GM21529 (cell line): ENCODE data around the gene MRPL44.
A peak's percentile ranks its signal among the peaks of the same experiment; 100 is the strongest.

Experiments used
- ATAC-seq: cut with Tn5 transposase; IDR thresholded peaks from one replicate; pipeline ENCODE4 v1.9.1; 2021; ENCODE audit not compliant: unreplicated experiment

Gene MRPL44

GRCh38 chr2:223957092-223957851 is at the start of gene MRPL44:
Gene MRPL44 (plus strand): TSS chr2:223957463. CDS start chr2:223957473, 10 bp downstream.
- peak; percentile 84 for ATAC-seq

DNA sequence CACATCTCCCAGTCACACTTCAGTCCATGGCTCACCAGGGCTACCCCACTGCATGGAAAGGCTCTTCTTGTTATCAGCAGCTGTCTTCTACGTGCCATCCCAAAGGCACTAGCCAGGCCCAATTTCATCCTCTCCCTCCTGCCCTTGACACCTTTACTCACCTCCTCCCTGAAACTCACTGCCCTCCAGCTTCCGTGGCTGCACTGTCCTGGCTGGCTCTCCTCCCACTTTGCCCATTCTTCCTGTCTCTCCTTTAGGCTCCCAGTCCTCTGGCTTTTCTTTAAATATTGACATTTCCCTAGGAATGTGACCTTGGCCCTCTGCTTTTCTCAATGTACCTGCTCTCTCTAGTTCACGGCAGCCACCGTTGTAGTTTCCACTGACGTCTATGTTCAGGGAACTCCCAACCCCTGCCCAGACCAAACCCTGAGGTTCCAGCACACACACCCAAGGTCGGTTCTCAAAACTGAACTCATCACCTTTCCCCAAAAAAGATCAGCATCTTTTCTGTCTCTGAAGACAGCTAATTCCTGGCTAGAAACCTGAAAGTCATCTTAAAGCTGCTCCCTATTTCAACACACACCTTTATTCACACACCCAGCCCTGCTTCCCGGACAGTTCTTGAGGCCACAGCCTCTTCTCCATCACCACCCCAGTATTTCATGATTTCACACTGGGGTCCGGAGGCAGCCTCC is 48.8 kb upstream of the MRPL44 start:
- no peak for ATAC-seq

GRCh38 chr2:223909001-223909741 is 48.1 kb upstream of the MRPL44 start:
- no peak for ATAC-seq

DNA sequence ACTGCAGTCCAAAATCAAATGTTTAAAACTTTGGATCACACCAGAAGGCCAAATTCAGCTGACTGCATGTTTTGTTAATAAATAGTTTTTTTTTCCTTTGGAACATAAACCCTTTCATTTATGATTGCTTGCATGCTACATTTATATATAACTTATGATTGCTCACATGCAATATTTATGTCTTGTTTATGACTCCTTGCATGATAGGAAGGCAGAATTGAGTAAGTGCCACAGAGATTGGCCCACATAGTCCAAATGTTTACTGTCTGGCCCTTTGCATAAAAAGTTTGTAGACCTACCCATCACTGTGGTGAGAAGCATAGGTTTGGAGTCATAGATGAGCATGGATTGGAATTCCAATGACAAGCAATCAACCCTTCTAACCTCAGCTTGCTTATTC is 42.9 kb upstream of the MRPL44 start:
- ATAC-seq = no peak

DNA sequence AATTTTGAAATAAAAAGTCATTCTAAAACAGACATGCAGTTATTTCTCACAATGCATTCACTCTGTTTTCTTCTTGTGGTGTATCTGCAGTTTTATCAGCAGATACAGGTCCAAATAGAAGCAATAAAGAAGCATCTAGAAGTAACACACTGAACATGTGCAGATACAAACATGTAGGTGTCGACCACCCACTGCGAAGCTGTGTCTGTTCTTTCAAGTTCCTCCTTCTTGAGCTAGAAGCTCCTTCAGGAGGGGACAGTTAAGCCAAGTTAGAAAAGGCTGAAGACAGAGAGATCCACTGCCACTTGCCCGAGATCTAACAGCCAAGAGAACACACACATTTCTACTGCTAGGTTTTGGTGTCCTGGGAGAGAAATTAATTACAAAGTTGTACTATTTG is 42.2 kb upstream of the MRPL44 start:
- ATAC-seq = no peak

DNA sequence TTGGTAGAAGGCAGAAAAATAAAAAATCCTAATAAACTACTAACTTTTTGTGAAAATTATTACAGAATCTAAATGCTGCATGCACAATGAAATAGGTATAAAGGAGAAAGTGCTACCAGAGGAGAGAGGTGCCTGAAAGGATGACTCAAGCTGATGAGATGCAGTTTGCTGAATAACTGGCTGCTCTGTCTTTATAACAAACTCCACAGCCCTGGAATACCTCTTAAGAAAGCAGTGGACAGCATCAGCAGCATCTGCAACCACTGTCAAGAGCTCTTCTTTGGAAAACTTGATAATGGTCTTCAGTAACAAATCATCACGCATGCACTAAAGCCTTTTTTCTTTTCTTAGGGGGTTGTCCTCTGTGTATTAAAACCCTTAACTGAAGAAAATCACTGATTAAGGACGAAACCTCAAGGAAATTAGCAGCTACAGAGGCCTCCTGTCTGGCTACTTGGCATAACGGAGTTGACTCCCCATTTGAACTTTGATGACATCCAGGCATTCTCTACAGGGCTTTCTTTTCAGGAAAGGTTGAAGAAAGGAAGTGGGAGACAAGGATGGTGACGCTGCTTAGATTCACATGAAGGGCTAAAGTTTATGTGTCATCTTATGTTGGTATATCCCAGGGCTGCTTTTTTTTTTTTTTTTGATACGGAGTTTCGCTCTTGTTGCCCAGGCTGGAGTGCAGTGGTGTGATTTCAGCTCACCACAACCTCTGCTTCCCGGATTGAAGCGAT is 40.9 kb upstream of the MRPL44 start:
- no peak for ATAC-seq

- ATAC-seq = no peak
Observed at GRCh38 chr2:223918671-223919134, 38.6 kb upstream of the MRPL44 start.

DNA sequence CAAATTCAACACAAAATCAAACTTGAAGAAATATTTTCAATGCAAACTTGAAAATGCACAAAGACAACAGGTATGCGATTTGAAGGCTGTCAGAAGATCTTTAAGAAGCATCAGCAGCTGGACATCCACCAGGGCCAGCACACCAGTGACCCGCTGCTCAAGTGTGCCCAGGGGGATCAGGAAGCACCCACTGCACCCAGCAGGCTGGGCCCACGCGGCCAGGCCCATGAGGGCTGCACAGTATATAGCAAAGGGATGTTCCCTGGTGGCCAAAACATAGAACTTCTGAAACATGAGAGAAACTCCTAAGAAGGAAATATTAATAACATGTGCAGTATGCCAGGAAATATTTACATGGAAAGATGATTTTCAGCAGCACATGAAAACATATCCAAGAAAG is 37.2 kb upstream of the MRPL44 start:
- no peak for ATAC-seq

DNA sequence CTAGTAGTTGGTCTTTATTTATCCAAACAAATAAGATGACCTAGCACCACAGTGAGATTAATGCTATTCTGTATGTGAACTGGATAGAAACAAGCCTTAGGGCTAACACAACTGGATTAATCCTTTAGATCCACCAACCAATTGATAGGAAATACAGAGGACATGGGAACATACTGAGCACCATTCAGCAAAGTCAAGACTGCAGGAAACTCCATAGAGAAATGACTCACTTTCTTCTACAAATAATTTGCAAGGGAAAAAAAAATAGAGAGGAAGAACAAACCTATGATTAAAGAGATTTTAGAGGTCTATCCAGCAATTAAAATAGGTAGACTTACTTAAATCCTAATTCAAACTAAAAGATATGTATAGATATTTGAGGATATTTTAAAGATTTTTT is 36.1 kb upstream of the MRPL44 start:
- ATAC-seq = no peak

DNA sequence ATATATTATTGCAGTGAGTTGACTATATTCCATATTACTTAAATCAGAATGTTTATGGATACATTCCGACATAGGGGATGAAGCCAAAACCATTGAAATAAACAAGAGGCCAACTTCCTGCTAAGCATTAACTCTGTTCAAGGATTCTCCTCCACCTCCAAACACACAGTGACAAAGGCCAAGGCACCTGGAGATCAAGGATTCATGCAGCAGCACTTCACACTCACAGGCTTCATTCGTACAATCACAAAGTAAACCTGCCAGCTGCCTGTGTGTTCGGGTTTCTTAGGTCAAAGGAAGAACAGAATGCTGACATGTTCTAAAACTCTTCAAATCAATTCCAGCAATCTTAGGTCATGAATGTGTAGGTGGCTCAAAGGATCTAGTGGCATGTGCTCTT is 35.0 kb upstream of the MRPL44 start:
- ATAC-seq = no peak

GRCh38 chr2:223923976-223924375 is 33.3 kb upstream of the MRPL44 start:
- no peak for ATAC-seq

DNA sequence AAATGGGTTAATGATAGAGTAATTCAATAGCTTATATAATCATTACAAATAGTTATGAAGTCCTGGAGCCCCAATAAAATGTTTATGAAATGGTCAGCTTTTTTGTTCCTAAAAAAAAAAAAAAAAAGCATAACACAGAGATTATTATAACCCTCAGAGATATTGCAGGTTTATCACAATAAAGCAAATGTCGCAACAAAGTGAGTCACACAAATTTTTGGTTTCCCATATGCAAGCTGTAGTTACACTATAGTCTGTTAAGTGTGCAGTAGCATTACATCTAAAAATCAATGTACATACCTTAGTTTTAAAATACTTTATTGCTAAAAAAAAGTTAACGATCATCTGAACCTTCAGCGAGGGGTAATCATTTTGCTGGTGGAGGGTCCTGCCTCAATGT is 32.2 kb upstream of the MRPL44 start:
- no peak for ATAC-seq

- no peak for ATAC-seq
Observed at GRCh38 chr2:223928113-223929006, 28.9 kb upstream of the MRPL44 start.

DNA sequence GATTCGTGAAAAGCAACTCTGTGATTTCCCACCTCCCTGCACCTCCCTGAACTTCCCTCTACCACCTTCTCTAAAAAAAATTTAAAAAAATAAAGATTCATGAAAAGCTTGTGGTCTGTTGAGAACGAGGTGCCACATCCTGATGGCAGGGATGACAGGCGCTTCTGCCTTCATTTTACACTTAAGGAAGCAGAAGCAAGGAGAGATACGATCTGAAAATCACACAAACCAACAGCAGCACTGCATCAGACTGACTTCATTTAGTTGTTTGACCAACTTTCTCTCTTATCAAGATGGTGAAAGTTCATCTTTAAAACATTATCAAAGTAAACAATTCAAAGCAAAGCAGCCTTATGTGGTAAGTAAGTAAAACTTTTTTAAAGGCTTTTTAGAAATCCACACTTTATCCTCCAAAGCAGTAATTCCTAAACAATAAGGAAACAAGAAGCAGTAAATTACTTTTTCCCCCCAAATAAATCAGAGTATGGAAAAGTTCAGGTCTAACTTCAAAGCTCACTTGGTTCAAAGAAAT is 27.6 kb upstream of the MRPL44 start:
- peak; percentile 41 for ATAC-seq

DNA sequence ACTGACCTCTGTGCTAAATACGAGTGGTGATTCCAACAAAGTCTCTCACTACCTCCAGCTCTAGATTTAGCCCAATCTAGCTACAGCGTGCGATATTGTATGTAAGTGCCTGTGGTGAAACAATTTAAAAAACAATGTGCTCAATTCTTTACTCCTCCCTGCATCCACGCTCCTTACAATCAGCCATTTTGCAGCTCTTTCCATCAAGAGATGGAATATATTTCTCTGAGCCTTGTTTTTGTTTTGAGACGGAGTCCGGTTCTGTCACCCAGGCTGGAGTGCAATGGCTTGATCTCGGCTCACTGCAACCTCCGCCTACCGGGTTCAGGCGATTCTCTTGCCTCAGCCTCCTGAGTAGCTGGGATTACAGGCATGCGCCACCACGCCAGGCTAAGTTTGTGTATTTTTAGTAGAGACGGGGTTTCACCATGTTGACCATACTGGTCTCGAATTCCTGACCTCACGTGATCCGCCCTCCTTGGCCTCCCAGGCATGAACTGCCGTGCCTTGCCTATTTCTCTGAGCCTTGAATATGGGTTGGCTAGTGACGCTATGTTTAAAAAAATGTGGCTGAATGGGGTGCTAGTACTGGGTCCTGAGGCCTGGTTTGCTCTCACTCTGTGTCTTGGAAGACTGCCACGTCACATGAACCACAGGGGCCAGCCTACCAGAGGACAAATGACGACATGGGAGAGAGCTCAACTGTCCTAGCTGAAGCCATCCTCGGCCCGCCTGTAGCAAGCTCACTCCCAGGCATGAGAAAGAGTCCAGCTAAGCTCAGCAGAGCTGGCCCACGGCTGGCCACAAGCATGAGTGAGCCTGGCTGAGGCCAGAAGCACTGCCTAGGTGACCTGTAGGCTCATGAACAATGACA is 26.9 kb upstream of the MRPL44 start:
- no peak for ATAC-seq

GRCh38 chr2:223932816-223933800 is 24.2 kb upstream of the MRPL44 start:
- ATAC-seq = no peak

DNA sequence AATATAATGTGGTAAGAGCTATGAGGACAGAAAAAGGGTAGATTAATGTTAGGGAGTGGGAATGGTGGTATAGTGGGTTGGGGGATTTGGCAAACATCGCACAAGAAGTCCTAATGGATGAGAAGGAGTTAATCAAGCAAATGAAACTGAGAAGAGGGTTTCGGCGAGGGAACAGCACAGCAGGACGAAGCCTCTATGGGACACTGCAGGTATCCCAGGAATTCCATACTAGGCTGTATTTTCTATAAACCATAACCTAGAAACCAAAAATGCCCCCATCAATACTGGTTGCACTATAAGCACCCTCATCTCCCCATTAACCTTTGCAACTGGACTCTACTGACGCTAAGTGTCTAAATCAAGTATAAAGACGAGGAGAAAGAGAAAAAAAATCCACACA is 22.4 kb upstream of the MRPL44 start:
- ATAC-seq = no peak
